ENCODE results near the gene CALML5.

The CALML5 gene

DNA sequence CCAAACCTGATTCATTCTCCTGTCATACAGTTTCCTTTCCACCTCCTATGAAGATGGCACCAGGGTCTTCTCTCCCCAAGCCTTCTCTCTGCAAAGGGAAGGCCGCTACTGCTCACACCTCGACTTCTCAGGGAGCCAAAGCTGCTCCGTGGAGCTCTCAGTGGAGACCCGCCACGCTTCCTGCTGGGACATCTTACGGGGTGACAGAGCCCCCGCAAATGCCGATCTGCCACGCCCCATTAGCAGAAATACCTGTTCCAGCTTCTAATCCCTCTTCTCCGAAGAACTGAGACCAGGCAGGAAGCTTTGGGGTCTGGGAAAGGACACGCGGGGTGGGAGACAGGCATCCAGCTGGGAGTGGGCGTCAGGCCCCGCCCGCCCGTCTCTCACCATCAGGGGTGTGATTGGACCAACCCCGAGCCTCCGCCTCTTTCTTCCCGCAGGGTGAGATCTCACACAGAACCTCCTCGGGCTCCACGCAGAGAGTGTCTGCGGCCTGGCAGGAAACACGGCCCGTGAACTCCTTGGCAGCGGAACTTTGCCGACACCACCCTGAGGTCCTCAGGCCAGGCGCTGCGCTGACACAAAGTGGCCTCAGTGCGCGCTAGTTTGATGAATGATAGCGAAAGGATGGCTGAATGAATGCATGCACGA is 12.0 kb upstream of the CALML5 start:
- Histone ChIP-seq H3K36me3 (ENCODE audit: control insufficient read depth in 2 of 2, insufficient read depth in 1 of 2, low read length in 2 of 2) (no peaks in the 10 kb centered on the region), H3K27ac (ENCODE audit: extremely low read depth, low read depth, low read length) (no peak overlapping the region), H3K4me1 (ENCODE audit: control insufficient read depth, insufficient read depth, low read length) (no peaks in the 10 kb centered on the region), H3K9me3 (ENCODE audit: control insufficient read depth, insufficient read depth, low read depth, low read length) (no peaks in the 10 kb centered on the region), H3K4me3 (ENCODE audit: low read depth, low read length) (no peak overlapping the region)
- POLR2A ChIA-PET: no interaction called here
- TF ChIP-seq ZFHX2 (tag by site-specific recombination; conservative IDR thresholded peaks at IDR 0.05): no peak
- TF ChIP-seq KLF1 (tag by site-specific recombination; IDR thresholded peaks at IDR 0.05): peak; percentile 28; the same call in 1 of the 2 replicates
- TF ChIP-seq, protein P1, sequence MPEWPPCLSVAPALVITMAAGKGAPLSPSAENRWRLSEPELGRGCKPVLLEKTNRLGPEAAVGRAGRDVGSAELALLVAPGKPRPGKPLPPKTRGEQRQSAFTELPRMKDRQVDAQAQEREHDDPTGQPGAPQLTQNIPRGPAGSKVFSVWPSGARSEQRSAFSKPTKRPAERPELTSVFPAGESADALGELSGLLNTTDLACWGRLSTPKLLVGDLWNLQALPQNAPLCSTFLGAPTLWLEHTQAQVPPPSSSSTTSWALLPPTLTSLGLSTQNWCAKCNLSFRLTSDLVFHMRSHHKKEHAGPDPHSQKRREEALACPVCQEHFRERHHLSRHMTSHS (tag by site-specific recombination; IDR thresholded peaks at IDR 0.05): no peak
- no peak for TF ChIP-seq ZNF223 (tag by site-specific recombination; IDR thresholded peaks at IDR 0.05)
- TF ChIP-seq ZNF530 (tag by site-specific recombination; IDR thresholded peaks at IDR 0.05; ENCODE audit: low read depth): no peak
- no peak for TF ChIP-seq ZNF221 (tag by site-specific recombination; IDR thresholded peaks at IDR 0.05; ENCODE audit: borderline replicate concordance)
- CTCF ChIA-PET: no interaction called here

DNA sequence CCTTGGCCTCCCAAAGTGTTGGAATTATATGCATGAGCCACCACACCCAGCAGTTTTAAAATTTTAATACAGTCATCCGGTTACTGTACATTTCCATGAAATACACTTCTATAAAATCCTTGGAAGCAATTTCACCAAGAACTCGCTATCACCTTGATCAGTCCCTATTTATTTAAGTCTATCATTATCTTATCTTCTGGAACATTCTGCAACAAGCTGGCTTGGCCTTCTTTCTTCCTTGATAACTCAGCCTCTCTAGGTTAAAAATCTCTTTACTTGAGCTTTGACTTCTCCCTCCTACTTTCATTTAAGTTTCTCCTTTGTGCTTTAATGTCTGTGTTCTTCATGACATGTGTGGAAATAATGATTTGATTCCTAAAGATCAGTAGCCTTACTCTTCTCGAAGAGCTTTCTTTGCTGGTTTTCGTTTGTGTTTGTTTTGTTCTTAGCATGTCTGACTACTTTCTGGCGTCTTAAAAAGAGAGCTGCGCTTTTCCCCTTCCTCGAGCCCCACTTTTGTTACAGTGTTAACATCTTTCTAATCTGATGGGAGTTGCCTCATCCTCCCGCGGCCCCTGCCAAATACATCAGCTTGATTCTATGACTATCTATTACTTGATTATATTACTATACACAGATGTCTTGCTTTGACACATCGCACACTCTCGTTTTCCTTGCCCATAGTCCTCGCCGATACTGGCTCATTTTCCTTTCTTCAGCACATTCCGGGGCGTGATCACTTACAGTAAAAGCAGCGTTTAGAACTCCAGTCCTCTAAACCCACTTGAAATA is 11.1 kb upstream of the CALML5 start:
- H3K4me3 ChIP-seq (ENCODE audit: low read depth, low read length): no peak overlapping the region
- no peaks in the 10 kb centered on the region for H3K4me1 ChIP-seq (ENCODE audit: control insufficient read depth, insufficient read depth, low read length)
- H3K27ac ChIP-seq (ENCODE audit: extremely low read depth, low read depth, low read length): no peak overlapping the region
- no peaks in the 10 kb centered on the region for H3K36me3 ChIP-seq (ENCODE audit: control insufficient read depth in 2 of 2, insufficient read depth in 1 of 2, low read length in 2 of 2)
- ChIA-PET CTCF (no interaction called here), POLR2A (no interaction called here)
- H3K9me3 ChIP-seq (ENCODE audit: control insufficient read depth, insufficient read depth, low read depth, low read length): no peaks in the 10 kb centered on the region
- TF ChIP-seq, protein P2, sequence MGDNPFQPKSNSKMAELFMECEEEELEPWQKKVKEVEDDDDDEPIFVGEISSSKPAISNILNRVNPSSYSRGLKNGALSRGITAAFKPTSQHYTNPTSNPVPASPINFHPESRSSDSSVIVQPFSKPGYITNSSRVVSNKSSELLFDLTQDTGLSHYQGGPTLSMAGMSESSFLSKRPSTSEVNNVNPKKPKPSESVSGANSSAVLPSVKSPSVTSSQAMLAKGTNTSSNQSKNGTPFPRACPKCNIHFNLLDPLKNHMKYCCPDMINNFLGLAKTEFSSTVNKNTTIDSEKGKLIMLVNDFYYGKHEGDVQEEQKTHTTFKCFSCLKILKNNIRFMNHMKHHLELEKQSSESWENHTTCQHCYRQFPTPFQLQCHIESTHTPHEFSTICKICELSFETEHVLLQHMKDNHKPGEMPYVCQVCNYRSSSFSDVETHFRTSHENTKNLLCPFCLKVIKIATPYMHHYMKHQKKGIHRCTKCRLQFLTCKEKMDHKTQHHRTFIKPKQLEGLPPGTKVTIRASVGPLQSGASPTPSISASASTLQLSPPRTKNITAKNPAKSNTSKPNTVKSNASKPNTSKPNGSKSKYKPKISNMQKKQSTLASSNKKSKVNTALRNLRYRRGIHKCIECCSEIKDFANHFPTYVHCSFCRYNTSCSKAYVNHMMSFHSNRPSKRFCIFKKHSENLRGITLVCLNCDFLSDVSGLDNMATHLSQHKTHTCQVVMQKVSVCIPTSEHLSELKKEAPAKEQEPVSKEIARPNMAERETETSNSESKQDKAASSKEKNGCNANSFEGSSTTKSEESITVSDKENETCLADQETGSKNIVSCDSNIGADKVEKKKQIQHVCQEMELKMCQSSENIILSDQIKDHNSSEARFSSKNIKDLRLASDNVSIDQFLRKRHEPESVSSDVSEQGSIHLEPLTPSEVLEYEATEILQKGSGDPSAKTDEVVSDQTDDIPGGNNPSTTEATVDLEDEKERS (tag by site-specific recombination; IDR thresholded peaks at IDR 0.05): no peak
- TF ChIP-seq, protein P3, sequence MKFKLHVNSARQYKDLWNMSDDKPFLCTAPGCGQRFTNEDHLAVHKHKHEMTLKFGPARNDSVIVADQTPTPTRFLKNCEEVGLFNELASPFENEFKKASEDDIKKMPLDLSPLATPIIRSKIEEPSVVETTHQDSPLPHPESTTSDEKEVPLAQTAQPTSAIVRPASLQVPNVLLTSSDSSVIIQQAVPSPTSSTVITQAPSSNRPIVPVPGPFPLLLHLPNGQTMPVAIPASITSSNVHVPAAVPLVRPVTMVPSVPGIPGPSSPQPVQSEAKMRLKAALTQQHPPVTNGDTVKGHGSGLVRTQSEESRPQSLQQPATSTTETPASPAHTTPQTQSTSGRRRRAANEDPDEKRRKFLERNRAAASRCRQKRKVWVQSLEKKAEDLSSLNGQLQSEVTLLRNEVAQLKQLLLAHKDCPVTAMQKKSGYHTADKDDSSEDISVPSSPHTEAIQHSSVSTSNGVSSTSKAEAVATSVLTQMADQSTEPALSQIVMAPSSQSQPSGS (tag by site-specific recombination; IDR thresholded peaks at IDR 0.05; ENCODE audit: low read depth): no peak
- TF ChIP-seq ZFP37 (tag by site-specific recombination; IDR thresholded peaks at IDR 0.05) (no peak), ZBTB20 (tag by site-specific recombination; IDR thresholded peaks at IDR 0.05) (no peak), ZNF791 (tag by site-specific recombination; IDR thresholded peaks at IDR 0.05) (no peak), ZXDB (tag by site-specific recombination; IDR thresholded peaks at IDR 0.05) (no peak), ZNF423 (tag by site-specific recombination; IDR thresholded peaks at IDR 0.05) (no peak), ZNF623 (tag by site-specific recombination; IDR thresholded peaks at IDR 0.05) (no peak), ZNF555 (tag by site-specific recombination; conservative IDR thresholded peaks at IDR 0.05) (no peak), ZNF311 (tag by site-specific recombination; IDR thresholded peaks at IDR 0.05; ENCODE audit: borderline replicate concordance) (no peak), ZNF140 (tag by site-specific recombination; IDR thresholded peaks at IDR 0.05) (no peak)
- TF ChIP-seq, protein P4, sequence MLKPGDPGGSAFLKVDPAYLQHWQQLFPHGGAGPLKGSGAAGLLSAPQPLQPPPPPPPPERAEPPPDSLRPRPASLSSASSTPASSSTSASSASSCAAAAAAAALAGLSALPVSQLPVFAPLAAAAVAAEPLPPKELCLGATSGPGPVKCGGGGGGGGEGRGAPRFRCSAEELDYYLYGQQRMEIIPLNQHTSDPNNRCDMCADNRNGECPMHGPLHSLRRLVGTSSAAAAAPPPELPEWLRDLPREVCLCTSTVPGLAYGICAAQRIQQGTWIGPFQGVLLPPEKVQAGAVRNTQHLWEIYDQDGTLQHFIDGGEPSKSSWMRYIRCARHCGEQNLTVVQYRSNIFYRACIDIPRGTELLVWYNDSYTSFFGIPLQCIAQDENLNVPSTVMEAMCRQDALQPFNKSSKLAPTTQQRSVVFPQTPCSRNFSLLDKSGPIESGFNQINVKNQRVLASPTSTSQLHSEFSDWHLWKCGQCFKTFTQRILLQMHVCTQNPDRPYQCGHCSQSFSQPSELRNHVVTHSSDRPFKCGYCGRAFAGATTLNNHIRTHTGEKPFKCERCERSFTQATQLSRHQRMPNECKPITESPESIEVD (tag by site-specific recombination; IDR thresholded peaks at IDR 0.05): no peak
- TF ChIP-seq, protein P5, sequence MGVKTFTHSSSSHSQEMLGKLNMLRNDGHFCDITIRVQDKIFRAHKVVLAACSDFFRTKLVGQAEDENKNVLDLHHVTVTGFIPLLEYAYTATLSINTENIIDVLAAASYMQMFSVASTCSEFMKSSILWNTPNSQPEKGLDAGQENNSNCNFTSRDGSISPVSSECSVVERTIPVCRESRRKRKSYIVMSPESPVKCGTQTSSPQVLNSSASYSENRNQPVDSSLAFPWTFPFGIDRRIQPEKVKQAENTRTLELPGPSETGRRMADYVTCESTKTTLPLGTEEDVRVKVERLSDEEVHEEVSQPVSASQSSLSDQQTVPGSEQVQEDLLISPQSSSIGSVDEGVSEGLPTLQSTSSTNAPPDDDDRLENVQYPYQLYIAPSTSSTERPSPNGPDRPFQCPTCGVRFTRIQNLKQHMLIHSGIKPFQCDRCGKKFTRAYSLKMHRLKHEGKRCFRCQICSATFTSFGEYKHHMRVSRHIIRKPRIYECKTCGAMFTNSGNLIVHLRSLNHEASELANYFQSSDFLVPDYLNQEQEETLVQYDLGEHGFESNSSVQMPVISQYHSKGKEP (tag by site-specific recombination; IDR thresholded peaks at IDR 0.05): no peak
- TF ChIP-seq, protein P6, sequence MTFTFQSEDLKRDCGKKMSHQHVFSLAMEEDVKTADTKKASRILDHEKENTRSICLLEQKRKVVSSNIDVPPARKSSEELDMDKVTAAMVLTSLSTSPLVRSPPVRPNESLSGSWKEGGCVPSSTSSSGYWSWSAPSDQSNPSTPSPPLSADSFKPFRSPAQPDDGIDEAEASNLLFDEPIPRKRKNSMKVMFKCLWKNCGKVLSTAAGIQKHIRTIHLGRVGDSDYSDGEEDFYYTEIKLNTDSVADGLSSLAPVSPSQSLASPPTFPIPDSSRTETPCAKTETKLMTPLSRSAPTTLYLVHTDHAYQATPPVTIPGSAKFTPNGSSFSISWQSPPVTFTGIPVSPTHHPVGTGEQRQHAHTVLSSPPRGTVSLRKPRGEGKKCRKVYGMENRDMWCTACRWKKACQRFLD (tag by site-specific recombination; IDR thresholded peaks at IDR 0.05): no peak
- TF ChIP-seq, protein P7, sequence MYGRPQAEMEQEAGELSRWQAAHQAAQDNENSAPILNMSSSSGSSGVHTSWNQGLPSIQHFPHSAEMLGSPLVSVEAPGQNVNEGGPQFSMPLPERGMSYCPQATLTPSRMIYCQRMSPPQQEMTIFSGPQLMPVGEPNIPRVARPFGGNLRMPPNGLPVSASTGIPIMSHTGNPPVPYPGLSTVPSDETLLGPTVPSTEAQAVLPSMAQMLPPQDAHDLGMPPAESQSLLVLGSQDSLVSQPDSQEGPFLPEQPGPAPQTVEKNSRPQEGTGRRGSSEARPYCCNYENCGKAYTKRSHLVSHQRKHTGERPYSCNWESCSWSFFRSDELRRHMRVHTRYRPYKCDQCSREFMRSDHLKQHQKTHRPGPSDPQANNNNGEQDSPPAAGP (tag by site-specific recombination; IDR thresholded peaks at IDR 0.05): no peak
